ENCODE results near the gene IL1RL1.

IL1RL1 gene

DNA sequence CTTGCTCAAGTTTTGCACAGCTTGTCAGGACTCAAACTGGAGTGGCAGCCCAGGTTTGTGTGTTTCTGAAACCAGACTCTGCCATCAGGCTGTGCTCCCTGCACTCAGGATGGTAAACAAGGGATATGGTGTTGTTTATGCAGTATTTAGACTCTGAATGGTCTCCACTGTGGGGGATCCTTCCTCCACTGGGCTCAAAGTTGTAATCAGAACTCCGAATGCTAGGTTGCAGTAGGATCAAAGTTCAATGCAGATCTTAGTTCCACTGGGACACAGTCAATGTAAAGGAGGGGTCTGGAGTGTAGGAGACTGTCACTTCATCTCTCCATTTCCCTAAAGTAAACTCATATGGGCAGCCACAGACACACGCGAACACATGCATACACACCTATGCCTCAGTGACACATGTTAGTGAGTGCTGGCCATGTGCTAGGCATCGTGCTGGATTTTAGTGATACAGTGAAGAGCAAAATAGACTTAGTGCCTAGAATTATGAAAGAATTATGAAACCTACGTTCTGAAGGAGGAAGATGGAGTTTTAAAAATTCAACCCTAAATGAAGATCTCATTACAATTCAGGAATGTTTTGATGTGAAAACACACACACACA lies 50.4 kb downstream of the IL1RL1 start:
- H3K36me3 ChIP-seq (ENCODE audit: insufficient read depth, low read length): no peaks in the 10 kb centered on the region
- H3K27ac ChIP-seq: no peak overlapping the region
- H3K4me3 ChIP-seq: no peak overlapping the region
- H3K9ac ChIP-seq (ENCODE audit: insufficient read length): no peak overlapping the region
- no peaks in the 10 kb centered on the region for H3K9me3 ChIP-seq (ENCODE audit: low read depth, low read length)
- no peak for DNase-seq (ENCODE audit: low read depth, low spot score)
- no peak for TF ChIP-seq EZH2 (IDR thresholded peaks at IDR 0.05)
- TF ChIP-seq POLR2AphosphoS5 (IDR thresholded peaks at IDR 0.05; ENCODE audit: borderline replicate concordance, low read depth, low read length): no peak
- no peak for TF ChIP-seq FOXP2 (optimal IDR thresholded peaks at IDR 0.05; ENCODE audit: control extremely low read depth, extremely low read length, insufficient read depth)

DNA sequence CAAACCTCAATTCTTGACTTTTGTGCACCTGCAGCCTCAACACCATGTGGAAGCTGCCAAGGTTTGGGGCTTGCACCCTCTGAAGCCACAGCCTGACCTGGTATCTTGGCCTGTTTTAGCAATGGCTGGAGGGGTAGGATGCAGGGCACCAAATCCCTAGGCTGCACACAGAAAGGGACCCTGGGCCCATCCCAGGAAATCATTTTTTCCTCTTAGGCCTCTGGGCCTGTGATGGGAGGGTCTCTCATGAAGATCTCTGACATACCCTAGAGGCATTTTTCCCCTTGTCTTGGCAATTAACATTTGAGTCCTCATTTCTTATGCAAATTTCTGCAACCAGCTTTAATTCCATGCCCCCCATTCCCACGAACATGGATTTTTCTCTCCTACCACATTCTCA lies 54.4 kb downstream of the IL1RL1 start:
- Histone ChIP-seq H3K27ac (no peak overlapping the region), H3K9me3 (ENCODE audit: low read depth, low read length) (no peaks in the 10 kb centered on the region), H3K9ac (ENCODE audit: insufficient read length) (no peak overlapping the region), H3K36me3 (ENCODE audit: insufficient read depth, low read length) (no peaks in the 10 kb centered on the region), H3K4me3 (no peak overlapping the region)
- no peak for DNase-seq (ENCODE audit: low read depth, low spot score)
- TF ChIP-seq EZH2 (IDR thresholded peaks at IDR 0.05): no peak
- no peak for TF ChIP-seq POLR2AphosphoS5 (IDR thresholded peaks at IDR 0.05; ENCODE audit: borderline replicate concordance, low read depth, low read length)
- TF ChIP-seq FOXP2 (optimal IDR thresholded peaks at IDR 0.05; ENCODE audit: control extremely low read depth, extremely low read length, insufficient read depth): no peak

DNA sequence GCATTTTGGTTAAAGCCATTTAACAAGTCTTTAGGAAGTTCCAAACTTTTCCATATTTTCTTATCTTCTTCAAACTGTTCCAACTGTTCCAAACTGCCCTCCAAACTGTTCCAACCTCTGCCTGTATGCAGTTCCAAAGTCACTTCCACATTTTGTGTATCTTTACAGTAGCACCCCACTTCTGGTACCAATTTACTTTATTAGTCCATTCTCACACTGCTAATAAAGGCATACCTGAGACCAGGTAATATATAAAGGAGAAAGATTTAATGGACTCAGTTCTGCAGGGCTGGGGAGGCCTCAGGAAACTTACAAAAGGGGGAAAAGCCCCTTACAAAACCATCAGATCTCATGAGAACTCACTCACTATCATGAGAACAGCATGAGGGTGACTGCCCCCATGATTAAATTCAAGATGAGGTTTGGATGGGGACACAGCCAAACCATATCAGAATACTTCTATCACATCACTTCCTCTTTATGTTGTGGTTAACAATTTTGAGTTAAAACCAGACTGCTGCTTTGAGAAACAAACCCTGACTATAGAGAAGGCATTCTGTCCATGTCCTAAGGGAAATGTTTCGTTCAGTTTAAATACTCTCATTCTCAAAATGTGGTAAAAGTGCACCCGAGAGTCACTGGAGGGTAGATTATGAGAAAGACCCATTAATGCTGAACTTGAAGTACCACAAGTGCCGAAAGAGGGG lies 55.2 kb downstream of the IL1RL1 start:
- no peaks in the 10 kb centered on the region for H3K36me3 ChIP-seq (ENCODE audit: insufficient read depth, low read length)
- no peak overlapping the region for H3K9ac ChIP-seq (ENCODE audit: insufficient read length)
- no peaks in the 10 kb centered on the region for H3K9me3 ChIP-seq (ENCODE audit: low read depth, low read length)
- no peak overlapping the region for H3K27ac ChIP-seq
- TF ChIP-seq FOXP2 (optimal IDR thresholded peaks at IDR 0.05; ENCODE audit: control extremely low read depth, extremely low read length, insufficient read depth): no peak
- TF ChIP-seq EZH2 (IDR thresholded peaks at IDR 0.05): no peak
- no peak for TF ChIP-seq POLR2AphosphoS5 (IDR thresholded peaks at IDR 0.05; ENCODE audit: borderline replicate concordance, low read depth, low read length)
- H3K4me3 ChIP-seq: no peak overlapping the region
- no peak for DNase-seq (ENCODE audit: low read depth, low spot score)

DNA sequence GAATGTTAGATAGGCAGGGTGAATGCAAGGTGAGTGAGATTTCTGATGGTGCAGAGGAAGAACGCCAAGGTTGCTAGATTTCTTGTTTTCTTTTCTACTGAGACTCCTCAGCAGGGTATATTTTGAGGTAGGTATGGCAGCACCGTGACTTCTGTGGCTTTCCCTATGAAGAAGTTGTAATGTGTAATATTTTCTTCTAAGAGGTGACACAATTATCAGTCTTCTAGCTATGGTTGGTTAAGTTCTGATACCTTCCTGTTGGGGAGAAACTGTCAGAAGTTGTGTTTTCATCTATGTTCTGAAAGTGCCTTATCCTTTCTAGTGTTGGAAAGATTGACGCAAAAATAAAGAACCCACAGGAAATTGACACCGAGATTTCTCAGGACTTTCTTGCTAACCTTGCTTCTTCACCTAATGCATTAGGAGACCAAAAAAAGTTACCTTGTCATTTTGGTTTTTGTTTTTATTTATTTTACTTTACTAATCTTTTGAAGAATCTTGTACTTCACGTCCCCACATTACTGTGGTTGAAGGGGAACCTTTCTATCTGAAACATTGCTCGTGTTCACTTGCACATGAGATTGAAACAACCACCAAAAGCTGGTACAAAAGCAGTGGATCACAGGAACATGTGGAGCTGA lies 56.1 kb downstream of the IL1RL1 start:
- no peak for DNase-seq (ENCODE audit: low read depth, low spot score)
- H3K36me3 ChIP-seq (ENCODE audit: insufficient read depth, low read length): no peaks in the 10 kb centered on the region
- no peak overlapping the region for H3K27ac ChIP-seq
- no peak overlapping the region for H3K9ac ChIP-seq (ENCODE audit: insufficient read length)
- no peak overlapping the region for H3K4me3 ChIP-seq
- TF ChIP-seq FOXP2 (optimal IDR thresholded peaks at IDR 0.05; ENCODE audit: control extremely low read depth, extremely low read length, insufficient read depth): no peak
- TF ChIP-seq EZH2 (IDR thresholded peaks at IDR 0.05): no peak
- no peak for TF ChIP-seq POLR2AphosphoS5 (IDR thresholded peaks at IDR 0.05; ENCODE audit: borderline replicate concordance, low read depth, low read length)
- no peaks in the 10 kb centered on the region for H3K9me3 ChIP-seq (ENCODE audit: low read depth, low read length)

DNA sequence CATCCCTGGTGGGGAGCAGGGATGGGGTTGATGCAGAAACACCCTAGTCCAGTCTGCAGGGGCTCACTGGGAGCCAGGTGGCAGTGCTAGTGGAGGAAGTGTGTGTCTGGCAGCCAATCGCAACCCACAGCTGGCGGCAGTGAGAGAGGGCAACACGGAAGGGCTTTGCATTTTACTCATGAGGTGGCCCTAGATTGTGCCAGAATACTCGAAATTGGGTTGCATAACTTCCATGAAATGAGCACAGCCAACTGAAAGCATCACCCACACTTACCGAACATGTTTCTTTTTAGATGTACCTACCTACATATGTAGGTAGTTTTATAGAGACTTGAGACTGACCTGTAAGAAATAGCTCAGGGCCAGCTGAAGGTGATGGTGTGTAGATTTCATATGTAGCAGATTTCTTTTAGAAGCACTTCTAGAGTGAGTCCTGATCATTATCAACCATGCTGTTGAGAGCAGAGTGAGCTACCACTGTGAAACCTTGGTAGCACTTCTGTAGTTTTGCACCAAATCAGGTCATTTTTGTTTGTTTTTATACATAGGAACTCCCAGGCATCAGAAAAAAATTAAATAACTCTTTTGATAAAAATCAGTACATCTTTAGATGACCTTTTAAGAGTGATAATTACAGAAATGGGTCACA lies 57.2 kb downstream of the IL1RL1 start:
- H3K4me3 ChIP-seq: no peak overlapping the region
- no peak overlapping the region for H3K27ac ChIP-seq
- no peak for DNase-seq (ENCODE audit: low read depth, low spot score)
- no peaks in the 10 kb centered on the region for H3K9me3 ChIP-seq (ENCODE audit: low read depth, low read length)
- TF ChIP-seq FOXP2 (optimal IDR thresholded peaks at IDR 0.05; ENCODE audit: control extremely low read depth, extremely low read length, insufficient read depth): no peak
- TF ChIP-seq POLR2AphosphoS5 (IDR thresholded peaks at IDR 0.05; ENCODE audit: borderline replicate concordance, low read depth, low read length): no peak
- no peak for TF ChIP-seq EZH2 (IDR thresholded peaks at IDR 0.05)
- no peak overlapping the region for H3K9ac ChIP-seq (ENCODE audit: insufficient read length)
- no peaks in the 10 kb centered on the region for H3K36me3 ChIP-seq (ENCODE audit: insufficient read depth, low read length)

DNA sequence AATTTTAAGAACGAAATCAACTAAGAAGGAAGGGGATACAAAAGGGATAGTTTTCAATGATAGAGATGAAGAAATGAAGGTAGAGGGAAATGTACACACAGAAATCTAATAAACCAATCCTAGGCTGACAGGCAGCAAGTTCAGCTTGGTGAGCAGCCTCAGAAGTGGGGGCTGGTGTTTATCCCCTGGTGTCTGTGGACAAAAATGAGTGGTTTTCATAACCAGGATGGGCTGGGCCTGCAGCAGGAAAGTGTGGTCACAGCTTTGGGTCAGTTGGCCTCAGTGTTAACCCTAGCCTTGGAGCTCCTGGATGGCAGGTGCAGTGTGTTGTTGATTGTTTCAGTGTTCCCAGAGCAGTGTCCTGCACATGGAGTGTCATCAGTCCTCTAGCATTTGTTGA lies 58.5 kb downstream of the IL1RL1 start:
- Histone ChIP-seq H3K9ac (ENCODE audit: insufficient read length) (no peak overlapping the region), H3K4me3 (no peak overlapping the region), H3K27ac (no peak overlapping the region), H3K9me3 (ENCODE audit: low read depth, low read length) (no peaks in the 10 kb centered on the region), H3K36me3 (ENCODE audit: insufficient read depth, low read length) (no peaks in the 10 kb centered on the region)
- TF ChIP-seq POLR2AphosphoS5 (IDR thresholded peaks at IDR 0.05; ENCODE audit: borderline replicate concordance, low read depth, low read length) (no peak), EZH2 (IDR thresholded peaks at IDR 0.05) (no peak), FOXP2 (optimal IDR thresholded peaks at IDR 0.05; ENCODE audit: control extremely low read depth, extremely low read length, insufficient read depth) (no peak)
- no peak for DNase-seq (ENCODE audit: low read depth, low spot score)

DNA sequence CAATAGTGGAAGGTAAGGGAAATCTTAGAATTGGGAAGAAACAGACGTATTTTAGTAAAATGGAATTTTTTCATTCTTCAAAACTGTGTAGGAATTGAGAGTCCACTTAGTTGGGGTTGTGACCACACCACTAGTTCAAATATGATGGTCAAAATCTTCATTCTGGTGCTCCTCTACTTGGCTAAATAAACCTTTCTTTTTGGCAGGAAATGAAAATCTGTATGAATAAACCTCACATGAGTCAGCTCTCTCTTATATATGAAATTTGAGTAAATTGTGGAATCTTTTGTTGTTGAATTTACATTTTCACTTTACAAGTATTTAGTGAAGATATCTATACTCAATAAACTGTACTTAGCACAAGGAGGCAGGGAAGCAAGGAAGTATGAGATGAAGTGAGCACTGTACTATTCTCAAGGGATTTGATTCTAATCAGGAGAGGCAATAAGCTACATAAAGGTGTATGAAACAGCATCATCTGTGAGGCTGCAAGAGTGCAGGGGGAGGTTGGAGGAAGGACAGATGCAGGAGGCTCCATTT lies 64.8 kb downstream of the IL1RL1 start:
- Histone ChIP-seq H3K9ac (ENCODE audit: insufficient read length) (no peak overlapping the region), H3K27ac (no peak overlapping the region), H3K9me3 (ENCODE audit: low read depth, low read length) (no peaks in the 10 kb centered on the region), H3K4me3 (no peak overlapping the region), H3K36me3 (ENCODE audit: insufficient read depth, low read length) (no peaks in the 10 kb centered on the region)
- TF ChIP-seq POLR2AphosphoS5 (IDR thresholded peaks at IDR 0.05; ENCODE audit: borderline replicate concordance, low read depth, low read length) (no peak), EZH2 (IDR thresholded peaks at IDR 0.05) (no peak), FOXP2 (optimal IDR thresholded peaks at IDR 0.05; ENCODE audit: control extremely low read depth, extremely low read length, insufficient read depth) (no peak)
- DNase-seq (ENCODE audit: low read depth, low spot score): no peak

DNA sequence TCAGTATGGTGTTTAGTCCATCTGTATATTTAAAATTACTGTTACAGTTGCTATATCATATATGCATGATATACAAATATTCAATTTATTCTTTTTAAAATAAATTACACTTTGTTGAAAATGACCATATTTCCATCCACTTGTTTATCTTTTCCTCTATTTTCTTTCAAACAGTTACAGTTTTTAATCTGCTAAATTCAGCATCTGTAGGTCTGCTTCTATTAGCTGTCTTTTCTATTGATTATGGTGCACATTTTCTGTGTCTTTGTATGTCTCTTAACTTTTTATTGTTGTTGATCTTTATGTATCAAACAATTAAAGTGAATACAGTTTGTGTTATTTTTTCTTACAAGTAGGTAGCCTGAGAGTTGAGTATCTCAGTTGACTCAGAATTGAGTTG lies 72.4 kb downstream of the IL1RL1 start:
- no peak overlapping the region for H3K4me3 ChIP-seq
- no peak overlapping the region for H3K27ac ChIP-seq
- H3K9me3 ChIP-seq (ENCODE audit: low read depth, low read length): no peaks in the 10 kb centered on the region
- no peaks in the 10 kb centered on the region for H3K36me3 ChIP-seq (ENCODE audit: insufficient read depth, low read length)
- H3K9ac ChIP-seq (ENCODE audit: insufficient read length): no peak overlapping the region
- DNase-seq (ENCODE audit: low read depth, low spot score): no peak
- TF ChIP-seq POLR2AphosphoS5 (IDR thresholded peaks at IDR 0.05; ENCODE audit: borderline replicate concordance, low read depth, low read length) (no peak), FOXP2 (optimal IDR thresholded peaks at IDR 0.05; ENCODE audit: control extremely low read depth, extremely low read length, insufficient read depth) (no peak), EZH2 (IDR thresholded peaks at IDR 0.05) (no peak)
